ENCODE measurements around the gene ADCY4.
A peak's percentile ranks its signal among the peaks of the same experiment; 100 is the strongest.

ADCY4 gene

DNA sequence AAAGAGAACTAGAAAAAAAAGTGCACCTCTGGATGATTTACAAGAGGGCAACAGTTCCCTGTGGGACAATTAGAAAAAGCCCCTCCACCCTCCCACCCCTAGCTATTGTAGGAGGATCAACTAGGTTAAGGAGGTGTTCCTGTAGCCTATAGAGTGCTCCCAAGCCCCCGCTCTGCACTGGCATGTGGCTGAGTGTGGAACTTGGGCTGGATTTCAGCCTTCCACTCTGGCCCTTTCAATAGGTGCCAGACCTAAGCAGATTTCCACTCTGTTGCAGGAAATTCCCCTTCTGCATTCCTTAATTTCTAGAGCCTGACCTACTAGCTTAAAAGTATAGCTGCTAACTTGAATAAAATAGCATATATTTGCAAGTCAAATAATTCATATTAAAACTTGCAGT lies 35.9 kb upstream of the ADCY4 start:
- POLR2A ChIA-PET, result interaction anchor here (0.6 to 1.0 kb wide), 2 partner anchors 20 to 123 kb away, joined by 3 read pairs; no protein-coding TSS in a partner anchor
- no CpG with 5 or more reads among the region's 1 CpG for WGBS (ENCODE audit: insufficient coverage)
- H3K27me3 ChIP-seq (replicated peaks in 2 of 5; ENCODE audit: control insufficient read depth in 4 of 5, insufficient read depth in 5 of 5, low read length in 4 of 5), result peaks cover 0 to 23% (median 6%) of the 10 kb centered on the region in 5 experiments
- no peak for DNase-seq
- CTCF ChIA-PET, result interaction anchor here (0.8 to 6.2 kb wide), 16 partner anchors 8 to 68 kb away, joined by 3 to 55 read pairs (median 6); partner anchors contain the start of genes ADCY4, CBLN3 and KHNYN
- no peaks in the 10 kb centered on the region for H3K9me3 ChIP-seq (ENCODE audit: control extremely low read depth in 1 of 5, control insufficient read depth in 4 of 5, insufficient read depth in 2 of 5, low read depth in 1 of 5, low read length in 4 of 5)
- H3K4me3 ChIP-seq (ENCODE audit: control insufficient read depth in 1 of 7, extremely low read depth in 1 of 7, insufficient read depth in 4 of 7, low read depth in 2 of 7, low read length in 6 of 7), result no peak overlapping the region
- H3K27ac ChIP-seq (ENCODE audit: insufficient read depth in 1 of 2, low read depth in 1 of 2, low read length in 2 of 2, poor library complexity in 1 of 2, severe bottlenecking in 2 of 2), result no peak overlapping the region
- peaks cover 0 to 33% (median 32%) of the 10 kb centered on the region in 4 experiments for H3K4me1 ChIP-seq (ENCODE audit: control extremely low read depth in 1 of 4, control insufficient read depth in 4 of 4, insufficient read depth in 4 of 4, low read length in 3 of 4)
- H3K36me3 ChIP-seq (ENCODE audit: control insufficient read depth in 4 of 4, insufficient read depth in 4 of 4, low read length in 3 of 4), result no peaks in the 10 kb centered on the region

DNA sequence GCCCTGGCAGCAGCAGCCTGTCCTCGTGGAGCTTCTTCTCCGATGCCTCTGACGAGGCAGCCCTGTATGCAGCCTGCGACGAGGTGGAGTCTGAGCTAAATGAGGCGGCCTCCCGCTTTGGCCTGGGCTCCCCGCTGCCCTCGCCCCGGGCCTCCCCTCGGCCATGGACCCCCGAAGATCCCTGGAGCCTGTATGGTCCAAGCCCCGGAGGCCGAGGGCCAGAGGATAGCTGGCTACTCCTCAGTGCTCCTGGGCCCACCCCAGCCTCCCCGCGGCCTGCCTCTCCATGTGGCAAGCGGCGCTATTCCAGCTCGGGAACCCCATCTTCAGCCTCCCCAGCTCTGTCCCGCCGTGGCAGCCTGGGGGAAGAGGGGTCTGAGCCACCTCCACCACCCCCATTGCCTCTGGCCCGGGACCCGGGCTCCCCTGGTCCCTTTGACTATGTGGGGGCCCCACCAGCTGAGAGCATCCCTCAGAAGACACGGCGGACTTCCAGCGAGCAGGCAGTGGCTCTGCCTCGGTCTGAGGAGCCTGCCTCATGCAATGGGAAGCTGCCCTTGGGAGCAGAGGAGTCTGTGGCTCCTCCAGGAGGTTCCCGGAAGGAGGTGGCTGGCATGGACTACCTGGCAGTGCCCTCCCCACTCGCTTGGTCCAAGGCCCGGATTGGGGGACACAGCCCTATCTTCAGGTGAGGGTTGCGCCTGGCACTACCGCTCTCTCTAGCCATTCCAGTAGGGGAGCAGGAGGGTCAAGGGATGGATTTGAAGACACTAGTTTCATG lies 35.2 kb upstream of the ADCY4 start:
- CTCF ChIA-PET, result interaction anchor here (0.8 to 6.2 kb wide), 14 partner anchors 8 to 68 kb away, joined by 3 to 55 read pairs (median 6); partner anchors contain the start of genes ADCY4, CBLN3 and KHNYN
- no peak overlapping the region for H3K27ac ChIP-seq (ENCODE audit: insufficient read depth in 1 of 2, low read depth in 1 of 2, low read length in 2 of 2, poor library complexity in 1 of 2, severe bottlenecking in 2 of 2)
- no peak for DNase-seq
- POLR2A ChIA-PET, result interaction anchor here (1.0 kb wide), 1 partner anchor 21 kb away, joined by 3 read pairs; no protein-coding TSS in a partner anchor
- H3K4me1 ChIP-seq (ENCODE audit: control extremely low read depth in 1 of 4, control insufficient read depth in 4 of 4, insufficient read depth in 4 of 4, low read length in 3 of 4), result peaks cover 0 to 33% (median 32%) of the 10 kb centered on the region in 4 experiments
- no peaks in the 10 kb centered on the region for H3K9me3 ChIP-seq (ENCODE audit: control extremely low read depth in 1 of 5, control insufficient read depth in 4 of 5, insufficient read depth in 2 of 5, low read depth in 1 of 5, low read length in 4 of 5)
- H3K36me3 ChIP-seq (ENCODE audit: control insufficient read depth in 4 of 4, insufficient read depth in 4 of 4, low read length in 3 of 4), result no peaks in the 10 kb centered on the region
- peaks cover 0 to 23% (median 6%) of the 10 kb centered on the region in 5 experiments for H3K27me3 ChIP-seq (replicated peaks in 2 of 5; ENCODE audit: control insufficient read depth in 4 of 5, insufficient read depth in 5 of 5, low read length in 4 of 5)
- over 99% methylated on average over 30 of the region's 32 CpGs for WGBS (ENCODE audit: insufficient coverage)
- no peak overlapping the region for H3K4me3 ChIP-seq (ENCODE audit: control insufficient read depth in 1 of 7, extremely low read depth in 1 of 7, insufficient read depth in 4 of 7, low read depth in 2 of 7, low read length in 6 of 7)

DNA sequence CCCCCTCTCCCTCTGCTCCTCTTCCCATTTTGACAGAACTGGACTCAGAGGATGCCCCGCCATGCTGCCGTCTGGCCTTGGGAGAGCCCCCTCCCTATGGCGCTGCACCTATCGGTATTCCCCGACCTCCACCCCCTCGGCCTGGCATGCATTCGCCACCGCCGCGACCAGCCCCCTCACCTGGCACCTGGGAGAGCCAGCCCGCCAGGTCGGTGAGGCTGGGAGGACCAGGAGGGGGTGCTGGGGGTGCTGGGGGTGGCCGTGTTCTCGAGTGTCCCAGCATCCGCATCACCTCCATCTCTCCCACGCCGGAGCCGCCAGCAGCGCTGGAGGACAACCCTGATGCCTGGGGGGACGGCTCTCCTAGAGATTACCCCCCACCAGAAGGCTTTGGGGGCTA lies 34.6 kb upstream of the ADCY4 start:
- Histone ChIP-seq H3K27ac (ENCODE audit: insufficient read depth in 1 of 2, low read depth in 1 of 2, low read length in 2 of 2, poor library complexity in 1 of 2, severe bottlenecking in 2 of 2) (no peak overlapping the region), H3K4me3 (ENCODE audit: control insufficient read depth in 1 of 7, extremely low read depth in 1 of 7, insufficient read depth in 4 of 7, low read depth in 2 of 7, low read length in 6 of 7) (peak overlapping the region in 2 of 7 experiments; percentile 46 to 69), H3K9me3 (ENCODE audit: control extremely low read depth in 1 of 5, control insufficient read depth in 4 of 5, insufficient read depth in 2 of 5, low read depth in 1 of 5, low read length in 4 of 5) (no peaks in the 10 kb centered on the region), H3K36me3 (ENCODE audit: control insufficient read depth in 4 of 4, insufficient read depth in 4 of 4, low read length in 3 of 4) (no peaks in the 10 kb centered on the region), H3K27me3 (replicated peaks in 2 of 5; ENCODE audit: control insufficient read depth in 4 of 5, insufficient read depth in 5 of 5, low read length in 4 of 5) (peaks cover 0 to 23% (median 6%) of the 10 kb centered on the region in 5 experiments), H3K4me1 (ENCODE audit: control extremely low read depth in 1 of 4, control insufficient read depth in 4 of 4, insufficient read depth in 4 of 4, low read length in 3 of 4) (peaks cover 0 to 33% (median 32%) of the 10 kb centered on the region in 4 experiments)
- POLR2A ChIA-PET, result no interaction called here
- 98% methylated on average over 9 of the region's 20 CpGs for WGBS (ENCODE audit: insufficient coverage)
- no peak for DNase-seq
- CTCF ChIA-PET, result interaction anchor here (1.2 to 6.2 kb wide), 8 partner anchors 20 to 67 kb away, joined by 3 to 55 read pairs (median 10); partner anchors contain the start of genes CBLN3 and KHNYN

DNA sequence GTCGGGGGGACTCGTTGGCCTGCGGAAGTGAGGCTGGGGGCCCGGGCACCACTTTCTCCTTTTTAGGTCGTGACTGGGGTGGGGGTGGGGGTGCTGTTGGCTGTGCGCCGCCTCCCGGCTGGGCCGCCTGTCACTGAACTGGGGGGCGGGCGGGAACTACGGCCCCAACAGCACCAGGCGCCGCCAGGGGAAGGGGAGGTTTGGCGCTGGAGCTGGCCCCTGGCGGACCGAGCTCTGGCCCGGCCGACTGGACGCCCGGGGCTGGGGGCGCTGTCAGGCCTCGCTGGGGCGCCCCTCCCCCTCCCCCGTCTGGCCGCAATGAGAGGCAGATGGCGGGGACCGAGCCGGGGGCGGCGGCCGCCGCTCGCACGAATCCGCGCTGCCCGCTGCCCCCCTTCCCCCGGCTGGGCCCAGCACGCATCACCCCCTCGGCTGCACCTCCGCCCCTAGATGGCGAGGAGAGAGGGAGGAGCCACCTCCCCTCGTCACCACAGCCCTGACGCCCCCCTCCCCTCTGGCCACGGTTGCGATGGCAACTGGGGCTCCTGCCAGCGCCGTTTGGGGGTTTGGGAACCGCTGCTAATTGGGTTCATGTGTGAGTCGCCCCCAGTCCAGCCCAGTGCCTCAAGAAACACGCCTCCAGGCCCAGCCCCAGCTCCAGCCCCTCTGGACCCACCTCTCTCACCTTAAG lies 33.8 kb upstream of the ADCY4 start:
- Histone ChIP-seq H3K36me3 (ENCODE audit: control insufficient read depth in 4 of 4, insufficient read depth in 4 of 4, low read length in 3 of 4) (no peaks in the 10 kb centered on the region), H3K4me1 (ENCODE audit: control extremely low read depth in 1 of 4, control insufficient read depth in 4 of 4, insufficient read depth in 4 of 4, low read length in 3 of 4) (peaks cover 0 to 33% (median 32%) of the 10 kb centered on the region in 4 experiments), H3K4me3 (ENCODE audit: control insufficient read depth in 1 of 7, extremely low read depth in 1 of 7, insufficient read depth in 4 of 7, low read depth in 2 of 7, low read length in 6 of 7) (peak overlapping the region; percentile 21 to 69 (median 55)), H3K27ac (ENCODE audit: insufficient read depth in 1 of 2, low read depth in 1 of 2, low read length in 2 of 2, poor library complexity in 1 of 2, severe bottlenecking in 2 of 2) (no peak overlapping the region), H3K9me3 (ENCODE audit: control extremely low read depth in 1 of 5, control insufficient read depth in 4 of 5, insufficient read depth in 2 of 5, low read depth in 1 of 5, low read length in 4 of 5) (no peaks in the 10 kb centered on the region), H3K27me3 (replicated peaks in 2 of 5; ENCODE audit: control insufficient read depth in 4 of 5, insufficient read depth in 5 of 5, low read length in 4 of 5) (peaks cover 0 to 23% (median 6%) of the 10 kb centered on the region in 5 experiments)
- 3% methylated on average over 27 of the region's 52 CpGs for WGBS (ENCODE audit: insufficient coverage)
- ChIA-PET CTCF (interaction anchor here (1.0 to 3.2 kb wide), 5 partner anchors 35 to 93 kb away, joined by 3 to 18 read pairs (median 4); no protein-coding TSS in a partner anchor), POLR2A (interaction anchor here (0.6 to 1.1 kb wide), 2 partner anchors 37 to 63 kb away, joined by 3 read pairs; no protein-coding TSS in a partner anchor)
- peak; percentile 76 to 93 (median 92) for DNase-seq

DNA sequence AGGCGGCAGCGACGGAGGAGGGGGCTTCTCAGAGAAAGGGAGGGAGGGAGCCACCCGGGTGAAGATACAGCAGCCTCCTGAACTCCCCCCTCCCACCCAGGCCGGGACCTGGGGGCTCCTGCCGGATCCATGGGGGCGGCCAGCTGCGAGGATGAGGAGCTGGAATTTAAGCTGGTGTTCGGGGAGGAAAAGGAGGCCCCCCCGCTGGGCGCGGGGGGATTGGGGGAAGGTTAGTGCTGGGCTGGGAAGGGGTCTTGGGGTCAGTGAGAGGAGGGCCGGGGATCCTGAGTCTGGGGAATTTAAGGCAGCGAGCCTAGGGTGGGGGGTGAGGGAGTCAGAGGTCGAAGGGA lies 33.3 kb upstream of the ADCY4 start:
- Histone ChIP-seq H3K36me3 (ENCODE audit: control insufficient read depth in 4 of 4, insufficient read depth in 4 of 4, low read length in 3 of 4) (no peaks in the 10 kb centered on the region), H3K27me3 (replicated peaks in 2 of 5; ENCODE audit: control insufficient read depth in 4 of 5, insufficient read depth in 5 of 5, low read length in 4 of 5) (peaks cover 0 to 23% (median 6%) of the 10 kb centered on the region in 5 experiments), H3K4me3 (ENCODE audit: control insufficient read depth in 1 of 7, extremely low read depth in 1 of 7, insufficient read depth in 4 of 7, low read depth in 2 of 7, low read length in 6 of 7) (peak overlapping the region in 6 of 7 experiments; percentile 46 to 69 (median 55)), H3K9me3 (ENCODE audit: control extremely low read depth in 1 of 5, control insufficient read depth in 4 of 5, insufficient read depth in 2 of 5, low read depth in 1 of 5, low read length in 4 of 5) (no peaks in the 10 kb centered on the region), H3K4me1 (ENCODE audit: control extremely low read depth in 1 of 4, control insufficient read depth in 4 of 4, insufficient read depth in 4 of 4, low read length in 3 of 4) (peaks cover 0 to 33% (median 32%) of the 10 kb centered on the region in 4 experiments), H3K27ac (ENCODE audit: insufficient read depth in 1 of 2, low read depth in 1 of 2, low read length in 2 of 2, poor library complexity in 1 of 2, severe bottlenecking in 2 of 2) (no peak overlapping the region)
- DNase-seq, result no peak
- CTCF ChIA-PET, result interaction anchor here (1.0 to 1.8 kb wide), 4 partner anchors 36 to 93 kb away, joined by 3 to 9 read pairs (median 4); no protein-coding TSS in a partner anchor
- POLR2A ChIA-PET, result interaction anchor here (0.6 to 1.1 kb wide), 2 partner anchors 36 to 63 kb away, joined by 3 read pairs; no protein-coding TSS in a partner anchor
- 0% methylated on average over 6 of the region's 15 CpGs for WGBS (ENCODE audit: insufficient coverage)

DNA sequence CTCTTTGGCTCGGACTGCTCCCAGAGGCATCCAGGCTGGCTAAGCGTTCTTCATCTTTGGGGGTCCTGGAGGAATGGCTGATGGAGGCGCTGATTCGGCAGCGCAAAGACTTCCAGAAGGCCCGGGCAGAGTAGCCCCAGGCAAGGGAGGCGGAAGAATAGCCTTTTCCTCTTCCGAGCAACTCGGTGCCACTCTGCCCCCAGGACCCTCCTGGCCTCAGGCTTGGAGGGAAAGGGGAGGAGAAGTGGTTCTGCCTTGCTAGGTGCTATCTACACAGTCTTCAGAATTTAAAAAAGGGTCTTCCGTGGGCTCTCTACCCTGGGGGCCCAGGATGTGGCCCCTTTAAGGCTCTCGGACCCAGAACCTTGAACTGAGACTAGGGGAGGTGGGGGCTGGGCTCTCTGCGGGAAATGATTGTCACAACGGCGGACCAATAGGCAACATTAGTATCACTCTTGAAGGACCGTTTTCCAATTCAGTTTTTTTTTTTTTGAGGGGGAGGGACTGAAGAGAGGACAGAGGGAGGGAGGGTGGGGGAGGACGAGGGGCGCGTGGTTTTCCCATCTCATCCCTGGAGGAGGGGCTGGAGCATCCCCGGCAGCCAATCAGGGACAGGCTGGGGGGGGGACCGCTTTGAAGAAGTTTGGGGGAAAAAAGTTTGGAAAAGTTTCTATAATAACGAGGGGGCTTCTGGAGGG lies 32.8 kb upstream of the ADCY4 start, which contains the start of gene NFATC4:
TSS of gene NFATC4 (plus strand) at position 671 of the 698 bp plus-strand sequence. CDS start 157 bp downstream, outside the sequence.
- Histone ChIP-seq H3K27ac (ENCODE audit: insufficient read depth in 1 of 2, low read depth in 1 of 2, low read length in 2 of 2, poor library complexity in 1 of 2, severe bottlenecking in 2 of 2) (no peak within 1 kb of the TSS), H3K4me3 (ENCODE audit: control insufficient read depth in 1 of 7, extremely low read depth in 1 of 7, insufficient read depth in 4 of 7, low read depth in 2 of 7, low read length in 6 of 7) (peak within 1 kb of the TSS; percentile 21 to 69 (median 55)), H3K36me3 (ENCODE audit: control insufficient read depth in 4 of 4, insufficient read depth in 4 of 4, low read length in 3 of 4) (no peaks in the 10 kb centered on the region), H3K27me3 (replicated peaks in 2 of 5; ENCODE audit: control insufficient read depth in 4 of 5, insufficient read depth in 5 of 5, low read length in 4 of 5) (peaks cover 0 to 23% (median 6%) of the 10 kb centered on the region in 5 experiments), H3K4me1 (ENCODE audit: control extremely low read depth in 1 of 4, control insufficient read depth in 4 of 4, insufficient read depth in 4 of 4, low read length in 3 of 4) (peaks cover 0 to 33% (median 32%) of the 10 kb centered on the region in 4 experiments), H3K9me3 (ENCODE audit: control extremely low read depth in 1 of 5, control insufficient read depth in 4 of 5, insufficient read depth in 2 of 5, low read depth in 1 of 5, low read length in 4 of 5) (no peaks in the 10 kb centered on the region)
- POLR2A ChIA-PET, result interaction anchor here (1.1 kb wide), 1 partner anchor 64 kb away, joined by 3 read pairs; no protein-coding TSS in a partner anchor
- peak in 1 of 3 donors; percentile 19 for DNase-seq
- CTCF ChIA-PET, result interaction anchor here (1.0 to 1.8 kb wide), 2 partner anchors 53 to 64 kb away, joined by 3 to 9 read pairs; no protein-coding TSS in a partner anchor
- 26% methylated on average over 10 of the region's 21 CpGs for WGBS (ENCODE audit: insufficient coverage)

Data from common myeloid progenitor, CD34-positive (primary cell).